NCI-H1048 (cell line): ENCODE measurements around the gene RGPD8.
"Not testable (repeated sequence)": the region's sequence is repeated elsewhere in the genome, so short reads cannot be mapped to it uniquely, and the experiment has no call there.

Experiments used
- DNase-seq: peaks from one replicate; lab custom pipeline; 2025; lab: John Stamatoyannopoulos, UW

RGPD8 gene

GRCh38 chr2:112434890-112435715 is 1.7 kb upstream of the RGPD8 start:
- DNase-seq = not testable (repeated sequence)

- DNase-seq = no peak
Measured at GRCh38 chr2:112433932-112434730, 686 bp upstream of the RGPD8 start.

GRCh38 chr2:112432735-112433479 is 538 bp downstream of the RGPD8 start:
- not testable (repeated sequence) for DNase-seq

- DNase-seq = not testable (repeated sequence)
Measured at GRCh38 chr2:112432390-112432734, 1.1 kb downstream of the RGPD8 start.

- not testable (repeated sequence) for DNase-seq
Measured at GRCh38 chr2:112431587-112432295, 1.7 kb downstream of the RGPD8 start.

- DNase-seq = not testable (repeated sequence)
Measured at GRCh38 chr2:112424553-112424952, 8.9 kb downstream of the RGPD8 start.

- DNase-seq = not testable (repeated sequence)
Measured at GRCh38 chr2:112416860-112417259, 16.6 kb downstream of the RGPD8 start.

GRCh38 chr2:112360055-112360454 is 73.4 kb downstream of the RGPD8 start:
- not testable (repeated sequence) for DNase-seq

GRCh38 chr2:112354335-112354734 is 79.1 kb downstream of the RGPD8 start:
- not testable (repeated sequence) for DNase-seq

GRCh38 chr2:112352809-112353603 is 80.4 kb downstream of the RGPD8 start:
- not testable (repeated sequence) for DNase-seq

- not testable (repeated sequence) for DNase-seq
Measured at GRCh38 chr2:112352292-112352691, 81.2 kb downstream of the RGPD8 start.

- DNase-seq = no peak
Measured at GRCh38 chr2:112345030-112346027, 88.1 kb downstream of the RGPD8 start.

GRCh38 chr2:112343827-112344585 is 89.4 kb downstream of the RGPD8 start:
- DNase-seq = no peak

- no peak for DNase-seq
Measured at GRCh38 chr2:112342067-112342550, 91.3 kb downstream of the RGPD8 start.

- DNase-seq = no peak
Measured at GRCh38 chr2:112340475-112341267, 92.8 kb downstream of the RGPD8 start.

- no peak for DNase-seq
Measured at GRCh38 chr2:112339986-112340385, 93.5 kb downstream of the RGPD8 start.

GRCh38 chr2:112335600-112335999 is 97.8 kb downstream of the RGPD8 start:
- no peak for DNase-seq
